T-helper 1 cell treated with Interleukin-12 subunit alpha and Interleukin-12 subunit beta and Interleukin-4 antibody, amounts not matched to agents 30 μg/mL and 1 μg/mL, for 36 hours (primary cell): ENCODE data around the gene NLRP9.

ENCODE experiments used
- H3K27ac Mint-ChIP-seq: one replicate; pipeline ENCODE4 v1.8.0; 2021; ENCODE audit warnings: mild to moderate bottlenecking, mixed read lengths
- H3K27me3 Mint-ChIP-seq: one replicate; pipeline ENCODE4 v1.8.0; 2021; ENCODE audit warnings: low read depth, mixed read lengths
- H3K36me3 Mint-ChIP-seq: one replicate; pipeline ENCODE4 v1.8.0; 2021; ENCODE audit warnings: low read depth, mixed read lengths
- H3K4me1 Mint-ChIP-seq: one replicate; pipeline ENCODE4 v1.8.0; 2021; ENCODE audit warnings: low read depth, mixed read lengths
- H3K4me3 Mint-ChIP-seq: one replicate; pipeline ENCODE4 v1.8.0; 2021; ENCODE audit warnings: mild to moderate bottlenecking, moderate library complexity, mixed read lengths
- H3K9me3 Mint-ChIP-seq: one replicate; pipeline ENCODE4 v1.8.0; 2021; ENCODE audit warnings: mixed read lengths

The NLRP9 gene

DNA sequence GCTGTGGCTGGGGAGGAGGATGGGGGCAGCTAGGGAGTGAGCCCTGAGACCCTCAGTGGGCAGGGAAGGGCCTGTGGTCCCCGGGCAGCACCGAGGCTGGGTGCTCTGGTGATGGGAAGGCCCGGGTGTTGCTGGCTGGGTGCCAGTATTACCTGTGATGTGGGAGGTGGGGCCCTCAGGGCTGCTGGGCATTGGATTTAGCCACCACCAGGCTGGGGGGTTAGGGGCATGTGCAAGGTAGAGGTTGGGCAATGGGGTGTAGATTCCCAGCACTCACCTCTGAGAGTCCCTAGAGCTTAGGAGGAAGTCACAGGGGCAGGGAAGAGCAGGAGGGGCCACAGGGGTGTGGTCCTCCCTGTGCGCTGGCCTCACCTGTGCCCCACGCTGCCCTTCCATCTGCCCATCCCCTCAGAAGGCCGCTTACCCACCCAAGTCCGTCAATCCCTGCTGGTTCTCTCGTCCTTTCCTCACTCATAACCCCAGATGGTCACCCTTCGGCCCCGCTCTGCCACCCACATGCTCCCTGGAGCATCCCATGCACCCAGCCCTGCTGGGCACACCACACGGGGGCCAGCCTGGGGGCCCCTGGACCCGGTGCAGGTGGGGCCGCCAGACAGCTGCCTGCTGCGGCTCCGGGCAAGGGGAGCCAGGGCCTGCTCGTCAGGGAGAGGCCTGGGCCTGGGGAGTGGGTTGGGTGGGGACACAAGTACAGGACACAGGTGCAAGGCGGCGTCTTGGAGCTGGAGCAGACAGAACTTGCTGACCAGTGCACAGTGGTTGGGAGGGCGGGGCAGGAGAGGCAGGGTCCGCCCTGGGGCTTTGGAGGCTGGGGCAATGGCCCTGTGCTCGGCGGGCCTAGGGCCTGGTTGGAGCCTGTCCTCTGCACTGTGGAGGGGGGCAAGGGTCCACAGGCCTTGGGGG, 50.7 kb downstream of the NLRP9 start:
- Mint-ChIP-seq H3K9me3 (no peaks in the 10 kb centered on the region), H3K4me1 (peaks cover 2% of the 10 kb centered on the region), H3K27me3 (no peaks in the 10 kb centered on the region), H3K27ac (no peak overlapping the region), H3K4me3 (no peak overlapping the region), H3K36me3 (peaks cover 12% of the 10 kb centered on the region)

DNA sequence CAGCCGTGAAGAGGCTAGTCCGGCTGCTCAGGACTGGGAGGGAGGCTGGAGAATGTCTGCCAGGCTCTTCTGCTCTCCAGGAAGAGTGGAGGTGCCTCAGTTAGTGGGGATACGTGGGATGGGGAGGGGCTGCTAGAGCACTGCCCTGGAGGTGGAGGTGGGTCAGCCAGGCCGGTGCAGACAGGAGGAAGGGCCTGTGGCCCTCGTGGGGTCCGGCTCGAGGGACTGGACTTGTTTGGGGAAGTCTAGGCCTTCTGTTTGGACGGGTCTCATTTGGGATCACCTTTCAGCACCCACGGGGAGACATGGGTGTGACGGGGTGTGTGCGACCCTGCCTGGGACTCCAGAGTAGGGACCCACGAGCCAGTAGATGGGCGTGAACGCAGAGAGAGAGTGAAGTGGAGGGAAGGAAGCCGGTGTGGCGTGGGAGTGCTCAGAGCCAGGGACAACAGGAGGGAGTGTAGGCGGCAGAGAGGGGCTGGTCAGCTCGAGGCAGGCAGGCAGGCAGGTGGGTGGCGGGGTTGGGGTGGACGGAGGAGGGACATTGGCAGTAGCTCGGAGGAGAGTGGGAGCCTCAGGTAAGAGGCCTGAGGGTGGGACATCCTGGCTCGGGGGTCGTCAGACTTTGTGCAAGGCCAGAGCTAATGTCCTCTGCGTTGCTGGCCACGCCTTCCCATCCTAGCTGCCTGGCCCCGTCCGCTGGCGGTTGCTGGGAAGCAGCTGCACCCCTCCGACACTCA, 51.7 kb downstream of the NLRP9 start:
- no peaks in the 10 kb centered on the region for H3K27me3 Mint-ChIP-seq
- no peaks in the 10 kb centered on the region for H3K9me3 Mint-ChIP-seq
- no peak overlapping the region for H3K4me3 Mint-ChIP-seq
- no peak overlapping the region for H3K27ac Mint-ChIP-seq
- peaks cover 2% of the 10 kb centered on the region for H3K4me1 Mint-ChIP-seq
- peaks cover 14% of the 10 kb centered on the region for H3K36me3 Mint-ChIP-seq

DNA sequence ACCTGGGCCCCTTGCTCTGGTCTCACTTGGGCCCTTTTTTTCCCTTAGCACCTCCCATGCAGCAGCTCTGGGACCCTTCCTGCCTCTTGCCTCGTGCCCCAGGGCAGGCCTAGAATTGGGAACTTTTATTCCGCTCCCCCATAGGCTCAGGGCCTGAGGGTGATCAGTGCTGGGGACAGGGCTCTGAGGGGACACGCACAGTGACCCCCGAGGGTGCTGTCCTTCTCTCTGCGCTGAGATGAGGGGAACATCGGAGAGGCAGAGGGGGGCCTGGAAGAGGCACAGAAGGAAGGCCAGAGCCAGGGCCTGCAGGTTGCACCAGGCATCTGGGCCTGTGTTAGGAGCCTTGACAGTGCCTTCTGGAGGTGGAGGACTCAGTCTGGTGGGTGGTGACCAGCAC, 52.4 kb downstream of the NLRP9 start:
- no peak overlapping the region for H3K27ac Mint-ChIP-seq
- H3K4me1 Mint-ChIP-seq, result peaks cover 2% of the 10 kb centered on the region
- peaks cover 14% of the 10 kb centered on the region for H3K36me3 Mint-ChIP-seq
- no peaks in the 10 kb centered on the region for H3K9me3 Mint-ChIP-seq
- no peak overlapping the region for H3K4me3 Mint-ChIP-seq
- no peaks in the 10 kb centered on the region for H3K27me3 Mint-ChIP-seq

DNA sequence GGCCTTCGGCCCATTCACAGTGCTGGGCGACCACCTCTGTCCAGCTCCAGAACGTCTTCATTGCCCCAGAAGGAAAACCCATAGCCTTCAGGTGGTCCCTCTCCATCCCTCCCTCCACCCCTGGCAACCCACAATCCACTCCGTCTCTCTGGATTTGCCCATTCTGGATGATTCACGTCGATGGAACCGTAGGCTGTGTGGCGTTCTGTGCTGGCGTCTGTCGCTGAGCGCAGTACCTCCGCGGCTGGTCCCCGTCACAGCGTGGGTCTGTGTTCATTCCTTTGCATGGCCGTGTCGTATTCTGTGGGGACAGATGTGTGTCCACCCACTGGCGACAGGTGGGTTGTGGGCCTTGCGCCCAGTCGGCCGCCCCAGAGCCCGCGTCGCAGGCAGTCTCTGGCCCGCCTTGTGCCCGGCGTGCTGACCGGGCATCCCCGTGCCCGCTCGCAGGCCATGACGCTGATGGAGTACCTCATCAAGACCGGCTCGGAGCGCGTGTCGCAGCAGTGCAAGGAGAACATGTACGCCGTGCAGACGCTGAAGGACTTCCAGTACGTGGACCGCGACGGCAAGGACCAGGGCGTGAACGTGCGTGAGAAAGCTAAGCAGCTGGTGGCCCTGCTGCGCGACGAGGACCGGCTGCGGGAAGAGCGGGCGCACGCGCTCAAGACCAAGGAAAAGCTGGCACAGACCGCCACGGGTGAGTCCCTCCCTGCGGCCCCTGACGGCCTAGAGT, 53.1 kb downstream of the NLRP9 start:
- Mint-ChIP-seq H3K4me3 (no peak overlapping the region), H3K36me3 (peaks cover 14% of the 10 kb centered on the region), H3K9me3 (no peaks in the 10 kb centered on the region), H3K27me3 (no peaks in the 10 kb centered on the region), H3K4me1 (peaks cover 3% of the 10 kb centered on the region), H3K27ac (no peak overlapping the region)

DNA sequence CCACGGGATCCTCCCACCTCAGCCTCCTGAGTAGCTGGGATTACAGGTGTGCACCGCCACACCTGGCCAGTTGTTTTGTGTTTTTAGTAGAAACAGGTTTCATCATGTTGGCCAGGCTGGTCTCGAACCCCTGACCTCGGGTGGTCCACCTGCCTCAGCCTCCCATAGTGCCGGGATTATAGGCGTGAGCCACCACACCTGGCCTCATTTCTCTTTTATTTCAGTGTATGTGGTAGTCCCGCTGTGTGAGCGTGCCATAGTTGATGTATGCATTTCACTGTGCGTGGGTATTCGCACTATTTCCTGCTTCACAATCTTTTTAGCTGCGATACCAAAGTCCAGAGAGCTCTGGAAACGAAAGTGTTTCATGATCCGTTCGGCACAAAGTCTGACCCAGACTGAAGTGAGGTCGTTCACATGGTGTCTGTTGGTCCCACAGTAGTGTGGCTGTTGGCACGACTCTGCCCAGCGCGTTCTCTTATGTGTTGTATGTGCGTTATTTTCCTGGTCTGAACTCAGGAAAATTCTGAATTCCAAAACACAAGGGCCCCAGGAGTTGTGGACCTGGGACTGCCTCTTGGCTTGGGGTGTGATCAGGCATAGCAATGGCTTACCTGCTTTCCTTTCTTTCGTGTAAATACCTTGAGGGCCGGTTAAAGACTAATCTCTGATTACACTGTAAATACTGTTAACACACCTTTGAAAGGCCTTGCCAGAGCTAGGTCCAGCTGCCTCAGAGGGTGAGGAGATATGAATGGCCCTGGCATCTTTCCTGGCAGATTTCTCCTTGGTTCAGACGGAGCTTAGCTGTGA, 54.5 kb downstream of the NLRP9 start:
- H3K4me1 Mint-ChIP-seq, result peaks cover 9% of the 10 kb centered on the region
- no peaks in the 10 kb centered on the region for H3K9me3 Mint-ChIP-seq
- no peak overlapping the region for H3K27ac Mint-ChIP-seq
- H3K36me3 Mint-ChIP-seq, result peaks cover 17% of the 10 kb centered on the region
- no peak overlapping the region for H3K4me3 Mint-ChIP-seq
- no peaks in the 10 kb centered on the region for H3K27me3 Mint-ChIP-seq

DNA sequence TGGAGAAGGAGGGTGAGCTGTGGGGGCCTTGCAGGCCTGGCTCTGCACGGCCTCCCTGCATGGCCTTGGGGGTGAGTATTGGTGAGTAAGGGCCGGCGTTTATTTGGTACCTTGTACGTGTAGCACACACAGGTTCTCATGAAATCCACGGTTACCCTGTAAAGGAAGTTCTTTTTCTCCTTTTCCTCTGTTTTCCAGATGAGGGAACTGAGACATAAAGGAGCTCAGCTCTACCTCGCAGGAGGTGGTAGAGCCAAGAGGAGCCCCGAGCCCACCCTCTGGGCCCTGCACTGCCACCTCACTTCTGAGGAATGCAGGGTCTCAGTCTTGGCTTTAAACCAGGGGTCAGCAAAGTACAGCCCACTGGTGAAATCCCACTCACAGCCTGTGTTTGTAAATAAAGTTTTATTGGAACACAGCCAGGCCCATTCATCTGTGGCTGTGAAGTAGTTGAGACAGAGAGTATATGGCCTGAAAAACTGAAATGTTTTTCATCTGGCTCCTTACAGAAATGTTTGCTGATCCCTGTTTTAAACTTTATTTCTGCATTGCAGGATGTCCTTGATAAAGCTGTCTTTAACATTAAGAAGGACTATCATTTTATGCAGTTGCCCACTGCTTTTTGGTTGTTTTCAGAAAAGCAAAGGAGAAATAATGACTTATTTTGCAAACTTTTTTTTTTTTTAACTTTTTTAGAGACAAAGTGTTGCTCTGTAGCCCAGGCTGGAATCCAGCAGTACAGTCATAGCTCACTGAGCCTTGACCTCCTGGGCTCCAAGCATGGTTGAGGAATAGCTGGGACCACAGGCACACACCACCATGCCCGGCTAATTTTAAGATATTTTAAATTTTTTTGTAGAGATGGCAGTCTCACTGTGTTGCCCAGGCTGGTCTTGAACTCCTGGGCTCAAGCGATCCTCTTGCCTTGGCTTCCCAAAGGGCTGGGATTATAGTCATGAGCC, 56.8 kb downstream of the NLRP9 start:
- H3K4me1 Mint-ChIP-seq, result peaks cover 22% of the 10 kb centered on the region
- no peaks in the 10 kb centered on the region for H3K27me3 Mint-ChIP-seq
- no peaks in the 10 kb centered on the region for H3K9me3 Mint-ChIP-seq
- peaks cover 29% of the 10 kb centered on the region for H3K36me3 Mint-ChIP-seq
- no peak overlapping the region for H3K4me3 Mint-ChIP-seq
- no peak overlapping the region for H3K27ac Mint-ChIP-seq

DNA sequence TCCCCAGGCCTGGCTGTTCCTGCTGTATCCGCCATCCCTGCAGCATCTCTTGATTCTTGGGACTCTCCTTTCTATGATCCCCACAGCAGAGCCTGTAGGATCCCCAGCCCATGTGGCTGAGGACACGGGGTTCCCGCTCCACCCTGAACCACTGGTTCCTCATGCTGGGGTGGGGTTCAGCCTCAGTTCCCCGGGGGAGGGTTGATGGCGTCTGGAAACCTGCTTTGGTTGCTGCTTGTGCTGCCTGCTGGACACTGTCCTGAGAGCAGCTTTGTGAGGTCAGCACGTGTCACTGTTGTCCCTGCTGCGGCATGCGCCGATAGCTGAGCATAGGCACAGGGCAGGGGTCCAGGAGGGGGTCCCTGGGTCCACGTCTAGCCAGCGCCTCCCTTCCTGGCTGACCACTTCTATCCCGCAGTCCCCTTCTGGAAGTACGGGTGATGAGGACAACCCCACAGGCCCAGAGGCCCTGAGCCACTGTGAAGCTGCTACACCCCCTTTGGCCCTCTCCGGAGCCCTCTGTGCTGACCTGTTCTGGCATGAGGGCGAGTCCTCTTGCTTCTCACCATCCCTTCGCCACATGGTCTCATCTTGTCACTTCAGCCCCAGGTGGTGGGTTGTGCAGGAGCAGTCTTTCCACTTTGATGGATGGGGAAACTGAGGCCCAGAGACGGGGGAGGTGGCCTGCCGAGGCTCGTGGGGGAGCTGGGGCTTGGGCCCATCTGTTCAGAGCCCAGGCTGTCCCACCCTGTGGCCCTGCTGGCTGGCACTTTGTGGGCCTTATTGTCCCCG, 57.7 kb downstream of the NLRP9 start:
- Mint-ChIP-seq H3K4me3 (no peak overlapping the region), H3K9me3 (no peaks in the 10 kb centered on the region), H3K27ac (no peak overlapping the region), H3K27me3 (no peaks in the 10 kb centered on the region), H3K4me1 (peaks cover 28% of the 10 kb centered on the region), H3K36me3 (peaks cover 24% of the 10 kb centered on the region)

DNA sequence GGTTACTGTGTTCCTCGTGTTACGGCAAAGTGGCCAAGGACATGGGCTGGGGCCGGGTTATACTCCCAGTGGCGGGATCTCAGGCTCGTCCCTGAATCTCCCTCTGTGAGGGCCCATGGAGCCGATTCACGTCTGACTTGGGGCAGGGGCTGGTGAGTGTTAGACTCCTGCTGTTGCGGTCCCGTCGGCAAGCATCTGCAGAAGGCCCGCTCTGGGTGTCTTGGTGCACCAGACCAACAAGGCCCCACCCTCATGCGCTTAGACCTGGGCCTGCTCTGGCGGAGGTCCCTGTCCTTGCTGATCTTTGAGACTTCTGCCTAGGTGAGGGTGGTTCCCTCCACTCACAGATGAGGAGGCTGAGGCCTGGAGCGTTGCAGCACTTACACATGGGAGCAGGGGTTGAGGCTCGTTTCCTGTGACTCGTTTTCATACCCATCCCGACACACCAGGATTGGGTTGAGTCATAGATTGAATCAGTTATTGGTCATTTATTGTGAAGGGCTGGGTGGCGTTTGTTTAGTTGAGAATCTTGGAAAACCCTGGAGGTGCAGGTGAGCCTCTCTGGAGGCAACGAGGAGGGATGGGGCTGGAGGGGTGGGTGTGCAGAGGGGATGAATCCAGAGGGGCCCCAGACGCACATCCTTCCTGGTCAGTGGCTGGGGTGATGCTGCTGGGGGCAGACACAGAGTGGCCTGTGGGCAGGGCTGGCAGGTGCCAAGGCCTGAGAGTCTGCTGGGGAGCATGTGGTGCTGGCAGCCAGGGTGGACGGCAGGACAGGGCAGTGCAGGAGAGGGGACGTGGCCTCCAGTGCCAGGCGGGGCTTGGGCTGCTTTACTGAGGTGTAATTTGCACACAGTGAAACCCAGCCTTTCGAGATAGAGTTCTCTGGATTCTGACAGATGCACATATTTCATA, 58.6 kb downstream of the NLRP9 start:
- Mint-ChIP-seq H3K36me3 (peaks cover 26% of the 10 kb centered on the region), H3K9me3 (no peaks in the 10 kb centered on the region), H3K4me1 (peaks cover 29% of the 10 kb centered on the region), H3K27me3 (no peaks in the 10 kb centered on the region), H3K27ac (peak overlapping the region; percentile 13), H3K4me3 (no peak overlapping the region)

DNA sequence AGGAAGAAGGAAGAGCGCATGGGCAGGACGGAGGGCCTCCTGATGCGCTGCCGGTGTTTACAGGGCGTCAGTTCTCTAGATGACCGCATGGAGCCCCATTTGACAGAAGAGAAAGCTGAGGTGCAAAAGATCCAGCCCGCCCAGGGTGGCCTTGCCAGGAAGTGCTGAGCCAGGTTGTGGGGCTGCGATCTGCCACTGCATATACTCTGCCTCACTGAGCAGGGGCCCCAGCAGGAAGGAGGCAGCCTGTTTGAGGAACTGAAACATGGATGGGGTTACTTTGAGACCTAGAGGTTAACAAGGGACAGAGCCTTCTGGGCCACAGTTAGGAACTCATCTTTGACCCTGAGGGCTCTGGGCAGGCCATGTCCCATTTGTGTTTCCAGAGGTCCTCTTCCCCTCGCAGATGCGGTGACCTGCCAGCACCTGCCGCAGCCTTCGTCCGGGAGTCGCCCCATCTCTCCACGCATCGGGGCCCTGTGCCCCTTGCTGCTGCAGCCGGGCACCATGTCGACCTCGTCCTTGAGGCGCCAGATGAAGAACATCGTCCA, 60.0 kb downstream of the NLRP9 start:
- Mint-ChIP-seq H3K4me1 (peaks cover 38% of the 10 kb centered on the region), H3K27me3 (no peaks in the 10 kb centered on the region), H3K4me3 (no peak overlapping the region), H3K27ac (no peak overlapping the region), H3K9me3 (no peaks in the 10 kb centered on the region), H3K36me3 (peaks cover 21% of the 10 kb centered on the region)

DNA sequence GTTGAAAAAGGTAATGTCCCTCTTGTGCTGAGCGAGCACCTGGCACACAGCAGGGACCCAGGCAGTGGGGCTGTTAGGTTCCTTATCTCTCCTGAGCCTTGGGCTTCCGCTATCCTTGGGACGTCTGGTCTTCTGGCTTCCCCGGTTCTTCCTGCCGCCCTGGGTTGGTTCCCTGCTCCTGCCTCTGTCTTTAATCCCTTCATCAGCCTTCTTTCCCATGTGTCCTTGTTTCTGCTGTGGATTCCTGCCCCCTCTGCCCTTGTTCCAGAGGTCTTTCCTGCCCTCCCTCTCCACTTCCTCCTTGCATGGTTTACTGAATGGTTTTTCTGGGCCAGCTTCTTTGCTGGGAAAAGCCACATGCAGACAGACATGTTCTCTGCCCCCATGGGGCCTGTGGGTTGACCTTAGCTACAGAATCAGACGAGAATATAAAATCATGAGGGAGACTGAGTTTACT, 60.6 kb downstream of the NLRP9 start:
- peaks cover 21% of the 10 kb centered on the region for H3K36me3 Mint-ChIP-seq

DNA sequence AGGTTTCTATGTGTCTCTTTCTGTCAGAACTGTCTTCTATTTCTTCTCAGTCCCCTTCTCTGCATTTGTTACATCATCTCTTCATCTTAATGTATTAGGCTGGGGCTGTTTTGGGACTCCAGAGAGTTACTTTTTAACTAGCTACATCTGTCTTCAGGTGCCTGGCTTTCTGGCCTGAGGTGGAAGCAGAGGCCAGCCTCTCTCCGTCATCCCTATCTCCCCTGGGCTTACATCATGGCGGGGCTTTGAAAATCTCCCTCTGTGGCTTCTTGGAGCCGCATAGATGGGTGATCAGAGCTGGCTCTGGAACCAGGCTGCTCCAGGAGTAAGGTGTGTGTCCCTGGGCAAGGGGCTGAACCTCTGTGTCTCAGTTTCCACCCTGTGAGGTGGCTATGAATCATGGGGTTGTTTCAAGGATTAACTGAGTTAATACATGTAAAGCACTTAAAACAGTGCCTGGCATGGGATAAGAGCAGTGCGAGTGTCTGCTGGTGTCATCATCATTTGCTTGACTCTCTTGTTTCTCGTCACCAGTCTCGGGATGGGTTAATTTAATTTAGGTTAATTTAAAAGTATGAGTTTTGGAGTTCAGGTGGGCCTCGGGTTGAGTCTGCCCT, 61.2 kb downstream of the NLRP9 start:
- H3K36me3 Mint-ChIP-seq, result peaks cover 22% of the 10 kb centered on the region
- H3K4me1 Mint-ChIP-seq, result peaks cover 38% of the 10 kb centered on the region
- peak overlapping the region; percentile 46 for H3K27ac Mint-ChIP-seq
- no peaks in the 10 kb centered on the region for H3K27me3 Mint-ChIP-seq
- peak overlapping the region; percentile 97 for H3K4me3 Mint-ChIP-seq
- H3K9me3 Mint-ChIP-seq, result no peaks in the 10 kb centered on the region

More for the DNA sequence above, 60.6 kb downstream of the NLRP9 start:
- H3K27me3 Mint-ChIP-seq, result no peaks in the 10 kb centered on the region
- H3K27ac Mint-ChIP-seq, result peak overlapping the region; percentile 44
- H3K4me1 Mint-ChIP-seq, result peaks cover 38% of the 10 kb centered on the region
- H3K9me3 Mint-ChIP-seq, result no peaks in the 10 kb centered on the region
- H3K4me3 Mint-ChIP-seq, result peak overlapping the region; percentile 31
